Caco-2 (cell line): ENCODE results near the gene PKD2L1. TPM values are rescaled to one million over a fixed set of nuclear protein-coding genes. Genes with fewer than 3 reads are reported as not detected.

Experiments
- BruUV-seq: library from RNA; stranded (reverse); fragments of 400-500 nt; replicated peaks from 2 replicates; lab custom pipeline; 2021; lab: Mats Ljungman, UMichigan
- CTCF ChIA-PET: fragments of 300-600 bp; sonication (Branson Sonifier 250); formaldehyde crosslinking; loops from one replicate; lab custom pipeline; 2022; ENCODE audit warnings: antibody characterized with exemption; lab: Charles Lee
- POLR2A ChIA-PET: fragments of 300-600 bp; sonication (Branson Sonifier 250); formaldehyde crosslinking; loops from one replicate; lab custom pipeline; 2022; ENCODE audit warnings: antibody characterized with exemption; lab: Charles Lee
- DNase-seq, 2 experiments: peaks; one replicate each; pipeline versions ENCODE4 v3.0.0 to v3.0.0-alpha.2; 2020 to 2022
- H3K27me3 ChIP-seq: replicated peaks from 2 replicates; pipeline ENCODE4 v1.6.0; 2011; ENCODE audit warnings: low read length; ENCODE audit not compliant: control insufficient read depth, insufficient read depth
- H3K36me3 ChIP-seq: 2 replicates; pipeline ENCODE4 v1.5.1; 2011; ENCODE audit warnings: low read length; ENCODE audit not compliant: control insufficient read depth, insufficient read depth
- H3K4me1 ChIP-seq: fragments of 250-450 bp; sonication (Bioruptor Pico); 2 replicates; pipeline ENCODE4 v1.5.1; 2020; ENCODE audit warnings: mild to moderate bottlenecking
- H3K4me3 ChIP-seq: 2 replicates; pipeline ENCODE4 v1.5.1; 2011; ENCODE audit warnings: low read depth, mild to moderate bottlenecking, control low read depth, low read length
- H3K9me3 ChIP-seq: fragments of 250-450 bp; sonication (Bioruptor Pico); 2 replicates; pipeline ENCODE4 v1.5.1; 2020; ENCODE audit warnings: mild to moderate bottlenecking, moderate library complexity
- H3K27ac Mint-ChIP-seq: one replicate; pipeline ENCODE4 v1.8.0; 2022; ENCODE audit warnings: mixed read lengths; ENCODE audit not compliant: unreplicated experiment
- H3K27me3 Mint-ChIP-seq: one replicate; pipeline ENCODE4 v1.8.0; 2022; ENCODE audit warnings: mixed read lengths; ENCODE audit not compliant: insufficient read depth, unreplicated experiment
- H3K36me3 Mint-ChIP-seq: one replicate; pipeline ENCODE4 v1.8.0; 2022; ENCODE audit warnings: mild to moderate bottlenecking, mixed read lengths; ENCODE audit not compliant: insufficient read depth, unreplicated experiment
- H3K4me1 Mint-ChIP-seq: one replicate; pipeline ENCODE4 v1.8.0; 2022; ENCODE audit warnings: low read depth, mixed read lengths; ENCODE audit not compliant: unreplicated experiment
- H3K4me3 Mint-ChIP-seq: one replicate; pipeline ENCODE4 v1.8.0; 2022; ENCODE audit warnings: mild to moderate bottlenecking, moderate library complexity, mixed read lengths; ENCODE audit not compliant: unreplicated experiment
- H3K9me3 Mint-ChIP-seq: one replicate; pipeline ENCODE4 v1.8.0; 2022; ENCODE audit warnings: mixed read lengths; ENCODE audit not compliant: unreplicated experiment
- intact Hi-C: fragments of 100-400 bp; cut with micrococcal nuclease; formaldehyde crosslinking; loops from one replicate; pipeline ENCODE4 v1.10.0; 2022; ENCODE audit not compliant: unreplicated experiment
- total RNA-seq: library from RNA; stranded (reverse); gene quantifications from 2 replicates; pipeline ENCODE4 v1.2.3, GENCODE V29; 2022
- TF ChIP-seq, protein P1 (sequence below), 2 experiments: fragments of 200-600 bp in 1 of 2; IDR thresholded peaks; 1 replicate in 1 of 2; 2 replicates in 1 of 2; pipeline versions ENCODE4 v1.5.1 to v1.8.0; 2011 to 2022; ENCODE audit warnings: antibody characterized with exemption in 1 of 2, control low read depth in 1 of 2, inconsistent platforms in 1 of 2, low read depth in 1 of 2, low read length in 1 of 2, mild to moderate bottlenecking in 1 of 2, moderate library complexity in 1 of 2; ENCODE audit not compliant: insufficient read depth in 1 of 2, severe bottlenecking in 1 of 2, unreplicated experiment in 1 of 2

The PKD2L1 gene
- total RNA-seq, 1 experiment from 2014 or later, result not detected

DNA sequence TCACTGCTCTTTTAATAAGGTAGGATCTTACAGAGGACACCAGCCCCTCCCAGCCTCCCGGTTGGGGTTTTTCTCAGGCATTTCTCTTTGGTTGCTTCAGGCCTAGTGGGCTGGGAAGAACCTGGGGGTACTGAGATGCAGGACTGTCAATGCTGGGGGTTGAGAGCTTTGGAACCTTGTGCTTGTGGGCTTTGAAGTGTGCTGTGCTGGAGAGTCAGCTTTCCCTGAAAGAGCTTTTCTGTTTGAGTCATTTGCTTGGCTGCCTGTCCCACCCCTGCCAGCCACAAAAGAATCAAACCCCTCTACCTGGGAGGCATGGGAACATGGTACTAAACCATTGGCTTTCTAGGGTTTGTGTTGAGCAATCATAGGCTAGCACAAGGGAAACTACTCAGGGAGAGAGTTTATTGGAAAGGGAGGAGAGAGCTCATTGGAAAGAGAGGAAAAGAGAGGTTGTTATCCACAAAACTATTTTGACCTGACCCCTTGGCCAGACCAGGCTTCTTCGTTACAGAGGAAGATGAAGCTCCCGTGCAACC, 18.4 kb upstream of the PKD2L1 start:
- H3K27me3 ChIP-seq, result no peaks in the 10 kb centered on the region
- H3K4me3 ChIP-seq, result peak overlapping the region; percentile 90
- H3K36me3 ChIP-seq, result peaks cover 13% of the 10 kb centered on the region
- H3K9me3 ChIP-seq, result no peaks in the 10 kb centered on the region
- intact Hi-C loops, result no loop called here
- H3K9me3 Mint-ChIP-seq, result no peaks in the 10 kb centered on the region
- H3K36me3 Mint-ChIP-seq, result peaks cover 67% of the 10 kb centered on the region
- peaks cover 27% of the 10 kb centered on the region for H3K4me1 ChIP-seq
- no peak for DNase-seq
- ChIA-PET CTCF (interaction anchor here (1.5 kb wide), 1 partner anchor 23 kb away, joined by 5 read pairs; no protein-coding TSS in a partner anchor), POLR2A (interaction anchor here (0.8 to 5.2 kb wide), 4 partner anchors 11 to 25 kb away, joined by 3 to 155 read pairs (median 10); no protein-coding TSS in a partner anchor)
- no TSS peak for BruUV-seq
- H3K4me1 Mint-ChIP-seq, result peaks cover 42% of the 10 kb centered on the region
- no peaks in the 10 kb centered on the region for H3K27me3 Mint-ChIP-seq
- TF ChIP-seq, protein P1, sequence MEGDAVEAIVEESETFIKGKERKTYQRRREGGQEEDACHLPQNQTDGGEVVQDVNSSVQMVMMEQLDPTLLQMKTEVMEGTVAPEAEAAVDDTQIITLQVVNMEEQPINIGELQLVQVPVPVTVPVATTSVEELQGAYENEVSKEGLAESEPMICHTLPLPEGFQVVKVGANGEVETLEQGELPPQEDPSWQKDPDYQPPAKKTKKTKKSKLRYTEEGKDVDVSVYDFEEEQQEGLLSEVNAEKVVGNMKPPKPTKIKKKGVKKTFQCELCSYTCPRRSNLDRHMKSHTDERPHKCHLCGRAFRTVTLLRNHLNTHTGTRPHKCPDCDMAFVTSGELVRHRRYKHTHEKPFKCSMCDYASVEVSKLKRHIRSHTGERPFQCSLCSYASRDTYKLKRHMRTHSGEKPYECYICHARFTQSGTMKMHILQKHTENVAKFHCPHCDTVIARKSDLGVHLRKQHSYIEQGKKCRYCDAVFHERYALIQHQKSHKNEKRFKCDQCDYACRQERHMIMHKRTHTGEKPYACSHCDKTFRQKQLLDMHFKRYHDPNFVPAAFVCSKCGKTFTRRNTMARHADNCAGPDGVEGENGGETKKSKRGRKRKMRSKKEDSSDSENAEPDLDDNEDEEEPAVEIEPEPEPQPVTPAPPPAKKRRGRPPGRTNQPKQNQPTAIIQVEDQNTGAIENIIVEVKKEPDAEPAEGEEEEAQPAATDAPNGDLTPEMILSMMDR (IDR thresholded peaks at IDR 0.05; ENCODE audit: insufficient read depth in 1 of 2, low read depth in 1 of 2, low read length in 1 of 2, severe bottlenecking in 1 of 2, unreplicated experiment in 1 of 2), result no peak
- peak overlapping the region; percentile 75 for H3K27ac Mint-ChIP-seq
- H3K4me3 Mint-ChIP-seq, result peak overlapping the region; percentile 96

DNA sequence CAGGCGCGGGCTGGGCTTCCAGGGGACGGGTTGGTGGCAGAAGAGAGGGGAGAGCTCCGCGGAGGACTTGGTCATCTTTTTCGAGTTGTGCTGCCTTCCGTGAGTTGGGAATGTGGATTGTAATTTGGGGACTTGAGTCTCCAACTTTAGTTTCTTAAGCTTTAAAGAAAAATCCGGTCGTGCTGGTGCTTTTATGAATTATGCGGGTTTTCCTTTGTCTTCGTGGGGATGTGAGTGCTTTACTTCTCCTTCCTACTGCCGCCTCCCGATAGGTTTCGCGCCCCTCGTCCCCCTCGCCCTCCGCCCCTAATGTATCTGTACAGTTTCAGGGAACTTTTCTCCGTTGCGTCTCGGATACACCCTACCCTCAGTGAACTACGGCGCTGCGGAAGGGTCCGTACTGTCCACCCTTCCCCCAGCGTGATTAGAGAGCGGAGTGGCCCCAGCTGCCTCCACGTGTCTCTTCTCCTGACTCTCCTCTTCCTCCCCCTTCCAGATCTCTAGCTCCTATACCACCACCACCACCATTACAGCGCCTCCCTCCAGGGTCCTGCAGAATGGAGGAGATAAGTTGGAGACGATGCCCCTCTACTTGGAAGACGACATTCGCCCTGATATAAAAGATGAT, 17.7 kb upstream of the PKD2L1 start:
- no peaks in the 10 kb centered on the region for H3K27me3 Mint-ChIP-seq
- CTCF ChIA-PET, result interaction anchor here (0.8 to 2.0 kb wide), 3 partner anchors 13 to 257 kb away, joined by 3 to 18 read pairs (median 4); no protein-coding TSS in a partner anchor
- intact Hi-C loops, result loop anchor here (2.0 kb wide), 1 partner anchor 13 kb away; no protein-coding TSS in a partner anchor
- peak overlapping the region; percentile 96 for H3K4me3 Mint-ChIP-seq
- DNase-seq, result no peak
- BruUV-seq, result TSS peak; percentile 39
- H3K27me3 ChIP-seq, result no peaks in the 10 kb centered on the region
- H3K9me3 Mint-ChIP-seq, result no peaks in the 10 kb centered on the region
- peaks cover 42% of the 10 kb centered on the region for H3K4me1 Mint-ChIP-seq
- no peaks in the 10 kb centered on the region for H3K9me3 ChIP-seq
- H3K27ac Mint-ChIP-seq, result peak overlapping the region; percentile 75
- peak overlapping the region; percentile 90 for H3K4me3 ChIP-seq
- POLR2A ChIA-PET, result interaction anchor here (1.0 to 5.2 kb wide), 3 partner anchors 12 to 26 kb away, joined by 3 to 155 read pairs (median 16); no protein-coding TSS in a partner anchor
- H3K4me1 ChIP-seq, result peaks cover 29% of the 10 kb centered on the region
- H3K36me3 ChIP-seq, result peaks cover 9% of the 10 kb centered on the region
- H3K36me3 Mint-ChIP-seq, result peaks cover 59% of the 10 kb centered on the region
- TF ChIP-seq, protein P1 (IDR thresholded peaks at IDR 0.05; ENCODE audit: insufficient read depth in 1 of 2, low read depth in 1 of 2, low read length in 1 of 2, severe bottlenecking in 1 of 2, unreplicated experiment in 1 of 2), result no peak

DNA sequence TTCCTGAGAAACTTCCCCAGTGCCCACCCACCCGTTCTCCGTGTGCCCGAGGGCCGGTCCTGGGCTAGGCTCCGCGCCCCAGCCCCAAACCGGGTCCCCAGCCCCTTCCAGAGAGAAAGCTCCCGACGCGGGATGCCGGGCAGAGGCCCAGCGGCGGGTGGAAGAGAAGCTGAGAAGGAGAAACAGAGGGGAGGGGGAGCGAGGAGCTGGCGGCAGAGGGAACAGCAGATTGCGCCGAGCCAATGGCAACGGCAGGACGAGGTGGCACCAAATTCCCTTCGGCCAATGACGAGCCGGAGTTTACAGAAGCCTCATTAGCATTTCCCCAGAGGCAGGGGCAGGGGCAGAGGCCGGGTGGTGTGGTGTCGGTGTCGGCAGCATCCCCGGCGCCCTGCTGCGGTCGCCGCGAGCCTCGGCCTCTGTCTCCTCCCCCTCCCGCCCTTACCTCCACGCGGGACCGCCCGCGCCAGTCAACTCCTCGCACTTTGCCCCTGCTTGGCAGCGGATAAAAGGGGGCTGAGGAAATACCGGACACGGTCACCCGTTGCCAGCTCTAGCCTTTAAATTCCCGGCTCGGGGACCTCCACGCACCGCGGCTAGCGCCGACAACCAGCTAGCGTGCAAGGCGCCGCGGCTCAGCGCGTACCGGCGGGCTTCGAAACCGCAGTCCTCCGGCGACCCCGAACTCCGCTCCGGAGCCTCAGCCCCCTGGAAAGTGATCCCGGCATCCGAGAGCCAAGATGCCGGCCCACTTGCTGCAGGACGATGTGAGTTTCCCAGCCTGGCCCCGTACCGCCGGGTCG, 16.9 kb upstream of the PKD2L1 start, which contains the start of gene SCD:
Gene SCD, plus strand, starts transcription at position 469 of the 803 bp plus-strand sequence. Its CDS starts 272 bp downstream, at position 741.
- Mint-ChIP-seq H3K9me3 (no peaks in the 10 kb centered on the region), H3K36me3 (peaks cover 52% of the 10 kb centered on the region), H3K4me1 (peaks cover 43% of the 10 kb centered on the region), H3K4me3 (peak within 1 kb of the TSS; percentile 96), H3K27me3 (no peaks in the 10 kb centered on the region), H3K27ac (peak within 1 kb of the TSS; percentile 75)
- no TSS peak for BruUV-seq
- POLR2A ChIA-PET, result interaction anchor here (0.5 to 5.2 kb wide), 9 partner anchors 13 to 1284 kb away, joined by 3 to 155 read pairs (median 7); partner anchors contain the start of gene HIF1AN
- TF ChIP-seq, protein P1 (IDR thresholded peaks at IDR 0.05; ENCODE audit: insufficient read depth in 1 of 2, low read depth in 1 of 2, low read length in 1 of 2, severe bottlenecking in 1 of 2, unreplicated experiment in 1 of 2), result no peak
- DNase-seq, result peak; percentile 94 to 95
- H3K36me3 ChIP-seq, result peaks cover 9% of the 10 kb centered on the region
- CTCF ChIA-PET, result interaction anchor here (0.7 to 2.0 kb wide), 13 partner anchors 11 to 258 kb away, joined by 3 to 18 read pairs (median 8); partner anchors contain the start of gene HIF1AN
- no peaks in the 10 kb centered on the region for H3K27me3 ChIP-seq
- no peaks in the 10 kb centered on the region for H3K9me3 ChIP-seq
- peak within 1 kb of the TSS; percentile 90 for H3K4me3 ChIP-seq
- H3K4me1 ChIP-seq, result peaks cover 31% of the 10 kb centered on the region
- intact Hi-C loops, result loop anchor here (1.0 to 2.0 kb wide), 2 partner anchors 14 to 26 kb away; no protein-coding TSS in a partner anchor
